Endothelial cell of umbilical vein (primary cell): ENCODE measurements around the gene RWDD4. TPM values are rescaled to one million over a fixed set of nuclear protein-coding genes. Genes with fewer than 3 reads are reported as not detected.

Experiments
- BruUV-seq: library from RNA; stranded (reverse); fragments of 400-500 nt; replicated peaks from 2 replicates; lab custom pipeline; 2021; lab: Mats Ljungman, UMichigan
- CTCF ChIA-PET: fragments of 300-600, 350-600 bp; sonication (Branson Sonifier 250); formaldehyde crosslinking; loops from one replicate; lab custom pipeline; 2021; ENCODE audit warnings: antibody characterized with exemption, inconsistent platforms; lab: Charles Lee
- POLR2A ChIA-PET: fragments of 300-600, 350-600 bp; sonication (Branson Sonifier 250); formaldehyde crosslinking; loops from one replicate; lab custom pipeline; 2021; ENCODE audit warnings: antibody characterized with exemption, inconsistent platforms; lab: Charles Lee
- DNase-seq: peaks from one replicate; pipeline ENCODE4 v3.0.0-alpha.2; 2011; ENCODE audit warnings: low read depth, low spot score
- FAIRE-seq: peaks from 2 replicates; lab custom pipeline; 2011; peaks lifted over from hg19 to GRCh38; lab: Jason Lieb, UNC
- H2AFZ ChIP-seq: 2 replicates; pipeline ENCODE4 v1.6.0; 2012; ENCODE audit warnings: low read depth, low read length, control low read depth, inconsistent platforms
- H3K27ac ChIP-seq: 2 replicates; pipeline ENCODE4 v1.5.1; 2011; ENCODE audit warnings: low read depth, mild to moderate bottlenecking, control low read depth, low read length, moderate library complexity; ENCODE audit not compliant: insufficient read depth
- H3K27me3 ChIP-seq, 2 experiments: 2 replicates each; pipeline versions ENCODE4 v1.6.0 to v1.6.1; 2011; ENCODE audit warnings: low read length in 2 of 2, mixed read lengths in 1 of 2; ENCODE audit not compliant: control insufficient read depth in 2 of 2, insufficient read depth in 2 of 2
- H3K36me3 ChIP-seq, 2 experiments: 2 replicates in 1 of 2; 3 replicates in 1 of 2; pipeline ENCODE4 v1.5.1; 2011; ENCODE audit warnings: low read length in 2 of 2, mild to moderate bottlenecking in 1 of 2, moderate library complexity in 1 of 2; ENCODE audit not compliant: control insufficient read depth in 2 of 2, insufficient read depth in 2 of 2; ENCODE audit errors: extremely low read depth in 1 of 2
- H3K4me1 ChIP-seq: 3 replicates; pipeline ENCODE4 v1.5.1; 2011; ENCODE audit warnings: mild to moderate bottlenecking, low read length; ENCODE audit not compliant: control insufficient read depth, insufficient read depth; ENCODE audit errors: extremely low read depth
- H3K4me2 ChIP-seq: 2 replicates; pipeline ENCODE4 v1.6.1; 2011; ENCODE audit warnings: low read length, control low read depth, mixed read lengths; ENCODE audit not compliant: insufficient read depth
- H3K4me3 ChIP-seq, 3 experiments: fragments of 200-600 bp in 1 of 3; sonication (generic), shearing (Covaris generic) in 1 of 3; replicated peaks in 1 of 3; 2 replicates each; pipeline ENCODE4 v1.5.1; 2011 to 2016; ENCODE audit warnings: control low read depth in 3 of 3, low read length in 3 of 3, mild to moderate bottlenecking in 2 of 3, inconsistent platforms in 1 of 3, low read depth in 1 of 3, moderate library complexity in 1 of 3; ENCODE audit not compliant: insufficient read depth in 1 of 3
- H3K79me2 ChIP-seq: 2 replicates; pipeline ENCODE4 v1.6.0; 2012; ENCODE audit warnings: low read length, inconsistent platforms; ENCODE audit not compliant: control insufficient read depth, insufficient read depth
- H3K9ac ChIP-seq: replicated peaks from 2 replicates; pipeline ENCODE3; 2011; ENCODE audit warnings: low read length, control low read depth; ENCODE audit not compliant: insufficient read depth; ENCODE audit errors: extremely low read depth
- H3K9me1 ChIP-seq: replicated peaks from 3 replicates; pipeline ENCODE4 v1.6.0; 2011; ENCODE audit warnings: mild to moderate bottlenecking, low read length; ENCODE audit not compliant: control insufficient read depth, insufficient read depth; ENCODE audit errors: extremely low read depth
- H3K9me3 ChIP-seq: replicated peaks from 2 replicates; pipeline ENCODE4 v1.5.1; 2012; ENCODE audit warnings: low read length, inconsistent platforms; ENCODE audit not compliant: control insufficient read depth, insufficient read depth
- H4K20me1 ChIP-seq: replicated peaks from 2 replicates; pipeline ENCODE3; 2011; ENCODE audit warnings: mild to moderate bottlenecking, low read length; ENCODE audit not compliant: control insufficient read depth, insufficient read depth; ENCODE audit errors: extremely low read depth
- CTCF ChIP-seq, 2 donors: IDR thresholded peaks; 1 replicate in 1 of 2; 2 replicates in 1 of 2; pipeline ENCODE4 v1.5.1; 2011; ENCODE audit warnings: low read length in 2 of 2, mild to moderate bottlenecking in 2 of 2, moderate library complexity in 2 of 2, control low read depth in 1 of 2, inconsistent platforms in 1 of 2, low read depth in 1 of 2; ENCODE audit not compliant: insufficient read depth in 1 of 2; ENCODE audit errors: extremely low read depth in 1 of 2
- EZH2 ChIP-seq: IDR thresholded peaks from 2 replicates; pipeline ENCODE4 v1.6.1; 2012; ENCODE audit warnings: borderline replicate concordance, low read depth, mild to moderate bottlenecking, moderate library complexity, low read length, inconsistent platforms; ENCODE audit not compliant: severe bottlenecking
- FOS ChIP-seq: IDR thresholded peaks from 2 replicates; pipeline ENCODE4 v1.6.1; 2011; ENCODE audit warnings: mild to moderate bottlenecking, low read length, moderate library complexity, borderline replicate concordance; ENCODE audit not compliant: insufficient read depth
- GATA2 ChIP-seq: IDR thresholded peaks from 2 replicates; pipeline ENCODE4 v1.7.0; 2011; ENCODE audit warnings: low read depth, mild to moderate bottlenecking, moderate library complexity, mixed read lengths, low read length; ENCODE audit not compliant: insufficient read length, insufficient read depth
- JUN ChIP-seq: IDR thresholded peaks from 2 replicates; pipeline ENCODE4 v1.6.1; 2011; ENCODE audit warnings: borderline replicate concordance, low read depth; ENCODE audit not compliant: insufficient read length, insufficient read depth
- MYC ChIP-seq: IDR thresholded peaks from one replicate; pipeline ENCODE4 v1.6.1; 2011; ENCODE audit warnings: mild to moderate bottlenecking, low read depth, low read length
- POLR2A ChIP-seq: IDR thresholded peaks from 2 replicates; pipeline ENCODE4 v1.6.1; 2012; ENCODE audit warnings: low read depth, mild to moderate bottlenecking, control low read depth, low read length
- POLR2AphosphoS5 ChIP-seq: IDR thresholded peaks from 2 replicates; pipeline ENCODE4 v1.6.1; 2012; ENCODE audit warnings: low read depth, mild to moderate bottlenecking, control low read depth, low read length, moderate library complexity; ENCODE audit not compliant: insufficient read depth
- dilution Hi-C: fragments of 300-500 bp; cut with MboI; formaldehyde crosslinking; loops from one replicate; pipeline ENCODE4 v1.15.0; 2019; ENCODE audit warnings: low sequenced_read_pairs; ENCODE audit not compliant: extremely low pct_ligation_motif_present
- intact Hi-C: fragments of 100-400 bp; cut with micrococcal nuclease; formaldehyde crosslinking; loops from one replicate; pipeline ENCODE4 v1.10.0; 2022
- polyA plus RNA-seq, 4 experiments: library from polyadenylated mRNA; depleted of rRNA in 3 of 4; stranded (reverse) in 3 of 4; unstranded in 1 of 4; fragments of >200 nt; gene quantifications; 2 replicates each; pipeline versions ENCODE4 v1.2.1 to v1.2.3, GENCODE V29; 2011 to 2012; ENCODE audit warnings: missing spikeins in 1 of 4
- total RNA-seq: library from RNA; stranded (reverse); gene quantifications from 2 replicates; pipeline ENCODE4 v1.2.3, GENCODE V29; 2021
- TF ChIP-seq, protein P1 (sequence below): IDR thresholded peaks from 2 replicates; pipeline ENCODE4 v1.6.1; 2011; ENCODE audit not compliant: insufficient read depth, insufficient read length

The RWDD4 gene
- total and polyA plus RNA-seq, 2 donors (not counting 3 experiments of a cell fraction or from before 2014, with no cell fraction given), result 4.9 to 16.6 TPM

GRCh38 chr4:183607894-183608293 is 51.1 kb downstream of the RWDD4 start:
- no peak overlapping the region for H2AFZ ChIP-seq
- no peaks in the 10 kb centered on the region for H4K20me1 ChIP-seq
- no peak for DNase-seq
- POLR2A ChIA-PET, result no interaction called here
- no peaks in the 10 kb centered on the region for H3K9me1 ChIP-seq
- CTCF ChIA-PET, result no interaction called here
- dilution Hi-C loops, result no loop called here
- intact Hi-C loops, result no loop called here
- no peak overlapping the region for H3K4me2 ChIP-seq
- H3K27me3 ChIP-seq, result peaks cover 0 to 4% of the 10 kb centered on the region in 2 experiments
- no TSS peak for BruUV-seq
- TF ChIP-seq POLR2A (no peak), POLR2AphosphoS5 (no peak), JUN (no peak), FOS (no peak), EZH2 (no peak), GATA2 (no peak), MYC (no peak), CTCF (IDR thresholded peaks at IDR 0.05; ENCODE audit: extremely low read depth in 1 of 2, insufficient read depth in 1 of 2, low read depth in 1 of 2, low read length in 2 of 2) (no peak)
- TF ChIP-seq, protein P1, sequence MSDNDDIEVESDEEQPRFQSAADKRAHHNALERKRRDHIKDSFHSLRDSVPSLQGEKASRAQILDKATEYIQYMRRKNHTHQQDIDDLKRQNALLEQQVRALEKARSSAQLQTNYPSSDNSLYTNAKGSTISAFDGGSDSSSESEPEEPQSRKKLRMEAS, result no peak
- FAIRE-seq, result no peak
- no peaks in the 10 kb centered on the region for H3K9me3 ChIP-seq
- no peaks in the 10 kb centered on the region for H3K79me2 ChIP-seq
- no peak overlapping the region for H3K9ac ChIP-seq
- no peaks in the 10 kb centered on the region for H3K36me3 ChIP-seq
- H3K27ac ChIP-seq, result no peak overlapping the region
- H3K4me3 ChIP-seq, result no peak overlapping the region
- no peaks in the 10 kb centered on the region for H3K4me1 ChIP-seq
